Caki2 (cell line): Measurements from ENCODE around the gene NRN1. TPM values are rescaled to one million over a fixed set of nuclear protein-coding genes. Genes with fewer than 3 reads are reported as not detected.
A peak's percentile ranks its signal among the peaks of the same experiment; 100 is the strongest.
"Not testable (repeated sequence)": the region's sequence is repeated elsewhere in the genome, so short reads cannot be mapped to it uniquely, and the experiment has no call there.

Experiments
- DNase-seq: peaks from one replicate; pipeline ENCODE4 v3.0.0-alpha.2; 2015; ENCODE audit warnings: low read depth
- in situ Hi-C: cut with HindIII; loops from 2 replicates; pipeline ENCODE4 v1.10.0; 2016; ENCODE audit warnings: low sequenced_read_pairs, low pct_unique_long_range_greater_than_20kb, mixed read lengths
- total RNA-seq: library from RNA; depleted of rRNA; stranded (reverse); fragments of >200 nt; shearing (Covaris generic); gene quantifications from 2 replicates; pipeline ENCODE4 v1.2.3, GENCODE V29; 2014; ENCODE audit warnings: low replicate concordance

NRN1 gene
- total RNA-seq, 1 experiment from 2014 or later, result not detected

GRCh38 chr6:5990786-5991185 lies 15.9 kb downstream of the NRN1 start:
- in situ Hi-C loops, result no loop called here
- no peak for DNase-seq

GRCh38 chr6:5989141-5989723 lies 17.5 kb downstream of the NRN1 start:
- in situ Hi-C loops, result no loop called here
- DNase-seq, result no peak

GRCh38 chr6:5986861-5987260 lies 19.9 kb downstream of the NRN1 start:
- no peak for DNase-seq
- in situ Hi-C loops, result no loop called here

- in situ Hi-C loops, result no loop called here
Measured at GRCh38 chr6:5984150-5985089, 22.3 kb downstream of the NRN1 start.

GRCh38 chr6:5981126-5982026 lies 25.3 kb downstream of the NRN1 start:
- DNase-seq, result peak; percentile 6

More at GRCh38 chr6:5984150-5985089, 22.3 kb downstream of the NRN1 start:
- no peak for DNase-seq

GRCh38 chr6:5979650-5980420 lies 26.9 kb downstream of the NRN1 start:
- in situ Hi-C loops, result no loop called here
- no peak for DNase-seq

More at GRCh38 chr6:5981126-5982026, 25.3 kb downstream of the NRN1 start:
- in situ Hi-C loops, result no loop called here

GRCh38 chr6:5976811-5977210 lies 29.9 kb downstream of the NRN1 start:
- no peak for DNase-seq
- in situ Hi-C loops, result no loop called here

- in situ Hi-C loops, result no loop called here
- no peak for DNase-seq
Measured at GRCh38 chr6:5968817-5969734, 37.6 kb downstream of the NRN1 start.

GRCh38 chr6:5968036-5968435 lies 38.7 kb downstream of the NRN1 start:
- DNase-seq, in situ Hi-C loops: not testable (repeated sequence)

GRCh38 chr6:5967594-5967993 lies 39.1 kb downstream of the NRN1 start:
- in situ Hi-C loops, result no loop called here
- DNase-seq, result no peak

- no peak for DNase-seq
- in situ Hi-C loops, result no loop called here
Measured at GRCh38 chr6:5962794-5963193, 43.9 kb downstream of the NRN1 start.

- no peak for DNase-seq
Measured at GRCh38 chr6:5961836-5962235, 44.9 kb downstream of the NRN1 start.

GRCh38 chr6:5960456-5960855 lies 46.3 kb downstream of the NRN1 start:
- in situ Hi-C loops, result no loop called here
- no peak for DNase-seq

More at GRCh38 chr6:5961836-5962235, 44.9 kb downstream of the NRN1 start:
- in situ Hi-C loops, result no loop called here

GRCh38 chr6:5958921-5959320 lies 47.8 kb downstream of the NRN1 start:
- in situ Hi-C loops, result no loop called here
- no peak for DNase-seq

GRCh38 chr6:5956939-5957338 lies 49.8 kb downstream of the NRN1 start:
- in situ Hi-C loops, result no loop called here

GRCh38 chr6:5950361-5950785 lies 56.4 kb downstream of the NRN1 start:
- in situ Hi-C loops, result no loop called here
- peak; percentile 13 for DNase-seq

More at GRCh38 chr6:5956939-5957338, 49.8 kb downstream of the NRN1 start:
- no peak for DNase-seq
